Measurements from ENCODE around the gene CA4. TPM values are rescaled to one million over a fixed set of nuclear protein-coding genes. Genes with fewer than 3 reads are reported as not detected.
"Not testable (repeated sequence)": the region's sequence is repeated elsewhere in the genome, so short reads cannot be mapped to it uniquely, and the experiment has no call there.

The CA4 gene
- total RNA-seq, 4 donors from 2014 or later, result 1.5 to 3.5 (median 2.0) TPM

DNA sequence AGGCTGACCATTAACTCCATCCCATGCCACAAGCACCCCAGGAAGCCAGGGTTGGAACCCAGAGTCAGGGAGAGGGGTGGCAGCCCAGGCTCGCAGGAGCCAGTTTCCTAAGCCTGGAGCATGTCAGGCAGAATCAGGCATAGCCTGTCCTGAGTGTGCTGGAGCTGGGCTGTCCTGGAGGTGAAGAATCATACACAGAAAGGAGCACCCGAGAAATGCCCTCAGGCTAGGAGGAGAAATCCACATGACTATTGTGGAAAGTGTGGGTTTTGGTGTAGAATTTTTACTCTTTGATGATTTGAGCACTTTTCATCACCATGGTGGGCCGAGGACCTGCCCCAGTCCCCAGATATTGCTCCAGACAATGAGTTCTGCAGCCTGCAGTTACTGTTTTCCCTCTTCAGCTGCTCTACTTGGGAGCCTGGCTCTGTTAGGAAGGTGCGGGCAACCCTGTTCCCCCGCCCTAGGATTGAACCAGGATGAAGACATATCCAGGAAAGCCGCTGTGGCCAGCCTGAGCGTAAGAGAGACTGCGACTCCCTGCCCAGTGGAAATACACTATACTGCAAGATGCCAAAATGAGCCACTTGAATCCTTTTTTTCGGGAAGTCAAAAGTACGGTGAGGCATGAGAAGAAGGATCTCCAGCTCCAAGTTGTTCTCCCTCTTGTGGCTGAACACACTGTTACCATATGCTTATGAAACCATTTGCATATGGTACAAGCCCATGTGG, 42.1 kb upstream of the CA4 start:
- DNase-seq (ENCODE audit: low spot score in 2 of 2), result no peak
- TF ChIP-seq, protein P1, sequence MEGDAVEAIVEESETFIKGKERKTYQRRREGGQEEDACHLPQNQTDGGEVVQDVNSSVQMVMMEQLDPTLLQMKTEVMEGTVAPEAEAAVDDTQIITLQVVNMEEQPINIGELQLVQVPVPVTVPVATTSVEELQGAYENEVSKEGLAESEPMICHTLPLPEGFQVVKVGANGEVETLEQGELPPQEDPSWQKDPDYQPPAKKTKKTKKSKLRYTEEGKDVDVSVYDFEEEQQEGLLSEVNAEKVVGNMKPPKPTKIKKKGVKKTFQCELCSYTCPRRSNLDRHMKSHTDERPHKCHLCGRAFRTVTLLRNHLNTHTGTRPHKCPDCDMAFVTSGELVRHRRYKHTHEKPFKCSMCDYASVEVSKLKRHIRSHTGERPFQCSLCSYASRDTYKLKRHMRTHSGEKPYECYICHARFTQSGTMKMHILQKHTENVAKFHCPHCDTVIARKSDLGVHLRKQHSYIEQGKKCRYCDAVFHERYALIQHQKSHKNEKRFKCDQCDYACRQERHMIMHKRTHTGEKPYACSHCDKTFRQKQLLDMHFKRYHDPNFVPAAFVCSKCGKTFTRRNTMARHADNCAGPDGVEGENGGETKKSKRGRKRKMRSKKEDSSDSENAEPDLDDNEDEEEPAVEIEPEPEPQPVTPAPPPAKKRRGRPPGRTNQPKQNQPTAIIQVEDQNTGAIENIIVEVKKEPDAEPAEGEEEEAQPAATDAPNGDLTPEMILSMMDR (IDR thresholded peaks at IDR 0.05), result no peak
- no peak for TF ChIP-seq POLR2A (IDR thresholded peaks at IDR 0.05)
- WGBS, 2 donors, result 69 to 70% methylated on average over 9 to 10 of the region's 10 CpGs
- H3K4me3 ChIP-seq (ENCODE audit: low read depth, poor library complexity, severe bottlenecking), result no peak overlapping the region
- intact Hi-C loops (cut with DNase I; ENCODE audit: low total_unique reads), result no loop called here

- intact Hi-C loops (cut with DNase I; ENCODE audit: low total_unique reads); DNase-seq (ENCODE audit: low spot score in 2 of 2); H3K4me3 ChIP-seq (ENCODE audit: low read depth, poor library complexity, severe bottlenecking): not testable (repeated sequence)
- 24 to 45% methylated on average over 1 of the region's 1 CpG for WGBS, 2 donors
Observed at GRCh38 chr17:60108309-60108708, 41.5 kb upstream of the CA4 start.

DNA sequence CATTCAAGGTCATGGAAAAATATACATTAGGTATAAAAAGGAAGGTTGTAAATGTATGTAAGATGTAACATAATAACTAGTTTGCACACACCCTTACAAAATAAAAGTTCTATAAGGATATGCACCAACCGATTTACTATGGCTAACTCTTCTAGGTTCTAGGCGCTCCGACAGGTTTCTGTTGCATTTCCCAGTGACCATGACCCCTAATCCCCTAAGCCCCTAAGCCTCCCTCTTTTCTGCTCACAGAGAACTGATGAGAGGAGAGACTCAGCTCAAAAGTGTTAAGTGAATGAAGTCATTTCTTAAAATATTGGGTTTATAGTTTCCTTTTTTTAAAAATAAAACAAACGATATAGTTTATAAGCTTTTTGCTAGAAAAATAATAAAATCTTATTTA, 41.1 kb upstream of the CA4 start:
- no peak for DNase-seq (ENCODE audit: low spot score in 2 of 2)
- no peak for TF ChIP-seq POLR2A (IDR thresholded peaks at IDR 0.05)
- intact Hi-C loops (cut with DNase I; ENCODE audit: low total_unique reads), result no loop called here
- H3K4me3 ChIP-seq (ENCODE audit: low read depth, poor library complexity, severe bottlenecking), result no peak overlapping the region
- WGBS, 2 donors, result 88 to 93% methylated on average over 4 of the region's 4 CpGs

- H3K4me3 ChIP-seq (ENCODE audit: low read depth, poor library complexity, severe bottlenecking), result no peak overlapping the region
Observed at GRCh38 chr17:60109161-60109560, 40.6 kb upstream of the CA4 start.

GRCh38 chr17:60110586-60110985, 39.2 kb upstream of the CA4 start:
- intact Hi-C loops (cut with DNase I; ENCODE audit: low total_unique reads), result no loop called here
- TF ChIP-seq POLR2A (IDR thresholded peaks at IDR 0.05), result no peak
- TF ChIP-seq, protein P1 (IDR thresholded peaks at IDR 0.05), result no peak
- 63 to 68% methylated on average over 3 of the region's 3 CpGs for WGBS, 2 donors
- H3K4me3 ChIP-seq (ENCODE audit: low read depth, poor library complexity, severe bottlenecking), result no peak overlapping the region
- DNase-seq (ENCODE audit: low spot score in 2 of 2), result no peak

More at GRCh38 chr17:60109161-60109560, 40.6 kb upstream of the CA4 start:
- no peak for TF ChIP-seq POLR2A (IDR thresholded peaks at IDR 0.05)
- TF ChIP-seq, protein P1 (IDR thresholded peaks at IDR 0.05), result no peak
- 86 to 91% methylated on average over 1 of the region's 1 CpG for WGBS, 2 donors
- DNase-seq (ENCODE audit: low spot score in 2 of 2), result no peak
- intact Hi-C loops (cut with DNase I; ENCODE audit: low total_unique reads), result no loop called here

GRCh38 chr17:60111661-60112060, 38.1 kb upstream of the CA4 start:
- intact Hi-C loops (cut with DNase I; ENCODE audit: low total_unique reads); H3K4me3 ChIP-seq (ENCODE audit: low read depth, poor library complexity, severe bottlenecking); DNase-seq (ENCODE audit: low spot score in 2 of 2): not testable (repeated sequence)
- WGBS, 2 donors, result 0% methylated on average over 4 of the region's 5 CpGs; no CpG with 5 or more reads in 1 of the 2 donors

- H3K4me3 ChIP-seq (ENCODE audit: low read depth, poor library complexity, severe bottlenecking); DNase-seq (ENCODE audit: low spot score in 2 of 2); intact Hi-C loops (cut with DNase I; ENCODE audit: low total_unique reads): not testable (repeated sequence)
- no CpG with 5 or more reads among the region's 5 CpGs for WGBS, 2 donors
Observed at GRCh38 chr17:60115364-60115763, 34.4 kb upstream of the CA4 start.

DNA sequence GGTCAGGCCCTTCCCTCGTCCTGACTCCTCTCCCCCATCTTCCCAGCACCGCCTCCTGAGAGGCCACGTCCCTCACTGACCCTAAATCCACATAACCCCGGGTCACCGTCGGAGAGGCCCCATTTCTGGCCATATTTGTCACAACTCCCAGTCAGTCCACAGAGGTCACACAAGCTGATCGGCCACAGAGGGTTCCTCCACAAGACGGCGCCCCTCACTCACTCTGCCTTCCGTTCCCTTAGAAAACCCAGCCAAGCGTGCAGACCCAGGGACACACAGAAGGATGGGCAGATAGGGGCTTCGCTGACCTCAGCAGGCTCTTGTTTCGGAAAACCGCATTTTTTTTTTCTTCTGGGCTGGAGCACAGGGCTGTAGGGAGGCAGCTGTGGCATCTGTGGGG, 33.6 kb upstream of the CA4 start:
- intact Hi-C loops (cut with DNase I; ENCODE audit: low total_unique reads); DNase-seq (ENCODE audit: low spot score in 2 of 2); H3K4me3 ChIP-seq (ENCODE audit: low read depth, poor library complexity, severe bottlenecking): not testable (repeated sequence)
- no CpG with 5 or more reads among the region's 14 CpGs for WGBS, 2 donors

DNA sequence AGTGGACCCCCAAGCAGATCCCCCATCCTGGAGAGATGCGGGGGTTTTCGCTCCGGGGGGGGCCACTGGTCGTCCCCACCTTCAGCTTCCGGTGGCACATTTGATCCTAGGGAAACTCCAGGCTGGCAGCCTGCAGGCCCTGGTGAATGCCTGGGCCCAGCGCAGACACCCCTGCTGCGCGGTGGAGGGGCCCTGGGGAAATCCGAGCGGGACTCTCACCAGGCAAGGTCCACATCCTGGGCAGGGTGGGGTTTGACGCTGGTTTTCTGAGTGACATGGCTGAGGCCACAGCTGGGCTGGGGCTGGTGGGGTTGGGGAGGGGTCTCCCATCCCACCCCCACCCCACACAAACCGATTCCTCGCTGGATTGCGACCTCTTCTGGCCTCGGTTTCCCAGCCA, 30.6 kb upstream of the CA4 start:
- intact Hi-C loops (cut with DNase I; ENCODE audit: low total_unique reads); H3K4me3 ChIP-seq (ENCODE audit: low read depth, poor library complexity, severe bottlenecking); DNase-seq (ENCODE audit: low spot score in 2 of 2): not testable (repeated sequence)
- no CpG with 5 or more reads among the region's 15 CpGs for WGBS, 2 donors

DNA sequence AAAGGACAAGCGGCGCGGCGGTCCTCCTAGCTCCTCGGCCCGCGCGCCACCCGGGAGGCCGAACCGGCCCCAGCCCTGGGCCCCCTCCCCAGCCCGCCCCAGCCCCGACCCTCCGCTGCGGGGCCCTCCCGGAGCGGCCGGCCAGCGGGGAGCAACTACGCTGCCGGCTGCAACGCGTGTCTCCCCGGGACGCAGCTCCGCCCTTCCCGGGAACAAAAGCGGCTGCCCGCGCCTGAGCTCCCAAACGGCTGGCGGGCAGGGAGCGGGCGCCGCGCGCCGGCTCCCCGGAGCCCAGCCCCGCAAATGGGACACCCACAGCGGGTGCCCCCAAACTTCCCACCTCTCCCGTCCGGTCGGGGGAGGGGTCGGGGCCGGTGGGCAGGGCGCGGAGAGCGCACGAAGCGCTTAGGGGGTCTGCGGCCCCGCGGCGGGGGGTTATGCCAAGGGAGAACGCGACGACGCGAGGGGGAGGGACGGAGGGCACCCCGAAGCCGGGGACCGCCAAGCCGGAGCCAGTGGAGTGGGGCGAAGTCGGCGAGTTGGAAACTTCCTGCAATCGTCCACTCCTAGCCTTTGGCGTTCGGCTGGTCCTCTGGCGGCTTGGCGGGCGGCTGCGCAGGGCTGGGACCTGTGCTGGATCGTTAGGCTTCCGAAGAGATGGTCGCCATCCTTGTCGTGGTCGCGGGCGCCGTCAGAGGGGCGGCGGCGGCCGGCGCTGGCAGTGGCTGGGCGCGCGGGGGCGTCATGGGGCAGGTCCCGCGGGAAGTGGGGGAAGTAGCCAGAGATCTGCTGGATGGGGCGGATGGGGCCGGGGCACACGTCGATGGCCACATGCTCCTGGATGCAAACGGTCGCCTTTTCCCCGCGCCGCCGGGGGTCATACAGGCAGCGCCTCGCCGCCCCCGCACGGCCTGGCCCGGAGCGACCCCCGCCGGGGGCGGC, 29.7 kb upstream of the CA4 start:
- no CpG with 5 or more reads among the region's 114 CpGs for WGBS, 2 donors
- DNase-seq (ENCODE audit: low spot score in 2 of 2); H3K4me3 ChIP-seq (ENCODE audit: low read depth, poor library complexity, severe bottlenecking); intact Hi-C loops (cut with DNase I; ENCODE audit: low total_unique reads): not testable (repeated sequence)

All from lower leg skin (tissue), 4 donors.